ENCODE measurements around the gene RAD51B.

Gene RAD51B

DNA sequence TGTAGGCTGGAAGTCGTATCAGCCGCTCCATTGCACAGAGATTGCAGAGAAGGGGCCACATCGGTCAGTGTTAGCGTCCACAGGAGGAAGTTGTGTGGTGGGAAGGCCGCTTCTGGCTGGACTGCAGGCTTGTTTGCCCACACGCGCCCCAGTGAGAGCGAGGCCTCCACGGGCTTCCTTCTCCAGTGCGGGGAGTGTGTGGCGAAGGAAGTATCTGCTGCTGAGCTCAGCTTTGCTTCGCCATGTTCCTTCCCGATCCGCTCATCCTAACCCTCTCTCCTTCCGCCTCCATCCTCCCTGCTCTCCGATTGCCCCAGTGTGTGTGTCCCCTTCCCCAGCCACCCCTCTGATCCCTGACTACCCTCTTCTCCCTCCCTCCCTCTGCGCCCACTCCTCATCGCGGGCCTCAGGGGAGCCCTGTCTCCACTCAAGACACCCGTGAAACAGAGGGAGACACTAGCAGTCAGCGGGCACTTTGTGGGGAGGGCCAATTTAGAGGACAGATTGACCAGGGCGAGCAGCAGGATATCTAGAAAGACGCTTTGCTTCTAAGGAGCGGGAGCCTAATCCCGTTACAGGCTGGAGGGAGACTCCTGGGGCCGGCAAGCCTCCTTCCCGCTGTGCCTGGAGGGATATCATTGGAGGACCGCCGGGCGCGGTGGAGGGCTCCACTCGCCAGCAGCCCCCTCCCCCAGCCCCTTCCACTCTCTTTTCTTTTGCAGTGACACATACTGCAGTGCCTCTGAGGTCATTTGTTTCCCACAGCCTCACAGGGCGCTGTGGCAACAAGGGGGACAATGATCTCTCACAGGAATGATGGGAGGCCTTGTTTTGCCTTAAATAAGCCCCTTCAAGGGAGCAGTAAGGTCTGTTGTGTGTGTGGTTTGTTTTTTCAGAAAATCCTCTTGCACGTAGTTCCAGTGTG, 544.5 kb downstream of the RAD51B start:
- no peak for DNase-seq (ENCODE audit: low spot score)

DNA sequence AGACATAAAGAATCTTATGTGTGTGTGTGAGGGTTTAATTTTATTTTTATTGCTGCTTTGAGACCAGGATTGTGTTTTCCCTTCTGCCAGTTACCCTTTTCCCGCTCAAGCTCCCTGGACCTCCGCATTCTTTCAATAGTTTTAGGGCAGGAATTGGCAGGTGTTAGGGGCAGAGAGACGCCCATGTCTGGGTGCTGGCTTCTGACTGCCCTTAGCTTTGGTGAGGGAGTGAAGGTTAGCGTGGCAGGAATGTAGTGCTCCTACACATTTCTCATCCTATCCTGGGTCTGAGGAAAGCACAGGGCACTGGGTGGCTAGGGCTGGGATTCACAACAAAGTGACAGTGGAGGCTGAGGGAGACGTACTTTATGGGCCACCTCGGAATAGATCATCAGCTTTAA, 545.2 kb downstream of the RAD51B start:
- DNase-seq (ENCODE audit: low spot score): no peak

DNA sequence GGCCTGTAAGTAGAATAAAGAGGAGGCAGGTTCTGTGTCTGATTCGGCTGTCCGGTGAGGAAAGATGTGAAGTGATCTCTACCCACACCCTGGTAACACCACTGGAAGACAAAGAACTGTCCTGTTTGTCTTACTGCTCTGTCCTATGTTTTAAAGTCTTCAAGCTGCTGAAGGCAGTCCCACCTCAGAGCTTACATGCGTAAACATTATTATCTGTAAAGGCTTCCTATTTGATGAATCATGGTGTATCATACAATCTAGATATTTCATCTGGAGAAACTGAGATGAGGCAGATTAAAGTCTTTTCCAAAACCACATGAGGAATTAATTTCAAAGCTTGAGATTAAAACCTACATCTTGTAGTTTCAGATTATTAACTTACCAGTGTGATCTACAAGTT, 545.6 kb downstream of the RAD51B start:
- DNase-seq (ENCODE audit: low spot score): no peak

DNA sequence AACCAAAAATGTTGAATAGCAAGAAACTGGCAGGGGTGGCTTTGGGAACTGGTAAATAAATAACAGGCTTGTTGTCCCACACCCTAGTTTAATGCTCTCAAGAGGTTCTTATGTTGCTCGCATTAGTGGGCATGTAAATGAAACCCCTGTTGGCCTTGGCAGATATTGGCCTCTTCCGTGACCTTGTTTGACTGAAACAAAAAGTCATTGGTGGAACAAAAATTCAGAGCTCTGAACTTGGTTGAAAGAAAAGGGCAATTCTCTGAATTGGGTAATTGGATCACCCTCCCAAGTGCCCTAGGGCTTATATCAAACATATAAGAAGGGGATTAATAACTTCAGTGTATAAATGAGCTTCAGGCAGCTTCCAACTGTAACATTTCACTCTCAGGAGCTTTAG, 547.1 kb downstream of the RAD51B start:
- DNase-seq (ENCODE audit: low spot score): no peak

DNA sequence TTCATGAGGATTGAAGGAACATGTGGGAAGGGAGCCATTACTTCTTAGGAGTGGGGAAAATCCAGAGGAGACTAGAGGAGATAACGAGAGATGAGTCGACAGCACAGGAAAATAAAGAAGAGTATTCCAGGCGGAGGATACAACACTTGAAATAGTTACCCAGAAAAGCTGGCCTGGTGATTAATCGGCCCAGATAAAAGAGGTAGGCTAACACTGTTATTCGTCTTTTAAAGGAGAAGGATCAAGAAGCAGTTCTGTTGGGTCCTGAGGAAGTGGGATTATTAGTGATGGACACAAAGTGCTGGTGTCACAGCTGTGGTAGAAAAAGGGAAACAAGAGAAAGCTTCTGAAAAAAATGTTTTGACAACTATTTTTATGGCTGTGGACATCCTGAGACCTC, 548.0 kb downstream of the RAD51B start:
- no peak for DNase-seq (ENCODE audit: low spot score)

DNA sequence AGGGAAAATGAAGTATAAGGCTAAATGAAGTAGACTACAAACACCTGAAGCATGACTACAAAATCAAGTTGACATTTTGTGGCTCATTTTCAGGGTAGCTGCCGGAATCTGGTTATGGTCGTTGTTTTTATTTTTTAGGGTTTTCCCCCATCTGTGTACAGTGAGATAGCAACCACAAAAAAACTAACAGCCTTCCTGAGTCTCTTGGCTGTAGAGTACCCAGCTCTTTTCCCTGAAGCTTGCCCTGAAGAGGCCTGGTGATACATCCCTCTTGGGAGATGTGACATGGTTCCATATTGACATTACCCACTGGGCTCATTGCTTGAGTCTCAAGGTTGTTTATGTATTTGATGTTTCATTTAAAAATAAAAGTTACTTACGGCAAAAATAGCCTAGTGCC, 549.3 kb downstream of the RAD51B start:
- DNase-seq (ENCODE audit: low spot score): peak; percentile 29

DNA sequence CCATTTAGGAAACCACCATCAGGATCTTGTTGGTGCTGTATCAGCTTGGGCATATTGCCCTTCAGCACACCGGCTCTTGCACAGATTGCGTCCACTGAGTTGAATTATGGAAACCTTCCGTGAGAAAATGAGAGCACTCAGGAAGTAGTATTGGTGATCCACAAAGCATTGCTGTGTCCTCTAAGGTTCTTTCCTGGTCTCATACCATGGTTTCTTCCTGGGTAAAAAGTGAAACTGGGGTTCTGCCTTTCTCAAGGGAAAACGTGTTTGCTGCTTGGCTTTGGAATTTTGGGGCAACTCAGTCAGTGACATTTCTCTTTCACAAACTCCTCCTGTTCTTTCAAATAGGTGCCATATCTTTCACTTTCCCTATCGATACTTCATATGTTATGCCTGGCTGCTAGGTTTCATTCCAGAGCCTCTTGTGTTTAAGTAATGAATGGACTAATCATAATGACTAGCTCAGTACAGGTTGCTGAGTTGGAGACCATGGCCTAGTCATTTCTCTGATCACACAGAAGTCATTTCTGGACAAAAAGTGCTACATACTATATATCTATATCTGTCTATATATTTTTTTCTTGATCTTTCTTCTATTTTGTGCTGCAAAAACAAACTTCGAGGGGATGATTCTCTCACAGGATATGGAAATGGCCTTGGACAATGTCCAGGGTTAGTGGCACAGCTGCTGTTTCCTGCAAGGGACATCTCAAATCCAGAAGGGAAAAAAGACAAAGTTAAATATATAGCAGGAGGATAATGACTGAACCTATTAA, 549.9 kb downstream of the RAD51B start:
- no peak for DNase-seq (ENCODE audit: low spot score)

DNA sequence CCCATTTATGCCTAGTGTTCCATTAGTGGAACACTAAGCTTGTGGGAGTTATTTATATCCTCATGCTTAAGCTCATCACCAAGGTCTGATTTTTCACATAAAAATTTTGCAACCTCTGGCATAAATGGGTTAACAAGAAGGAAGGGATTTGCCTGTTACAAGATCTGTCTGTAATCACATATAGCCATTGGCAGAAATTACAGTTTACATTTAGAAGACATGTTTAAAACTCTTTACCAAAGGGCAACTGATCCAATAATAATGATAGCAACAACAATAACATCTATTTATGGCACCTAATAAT, 550.4 kb downstream of the RAD51B start:
- DNase-seq (ENCODE audit: low spot score): no peak

DNA sequence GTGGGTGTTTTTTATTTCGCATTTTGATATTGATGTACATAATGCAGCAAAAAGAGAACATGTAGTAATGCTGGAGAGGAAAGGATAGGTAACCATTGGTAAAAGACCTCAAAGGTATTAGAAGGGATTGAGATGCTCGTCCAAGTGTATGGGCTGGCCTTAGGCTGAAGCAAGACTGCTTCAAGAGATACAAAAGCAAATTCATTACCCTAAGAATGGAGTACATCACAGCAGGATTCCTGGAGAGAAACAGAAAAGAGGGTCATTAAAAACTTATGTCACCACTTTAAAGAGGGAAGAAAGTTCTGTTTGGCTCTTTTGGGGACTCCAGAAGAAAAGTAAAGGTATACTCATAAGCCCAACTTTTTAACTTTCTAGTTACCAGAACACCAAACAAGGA, 552.8 kb downstream of the RAD51B start:
- DNase-seq (ENCODE audit: low spot score): no peak

DNA sequence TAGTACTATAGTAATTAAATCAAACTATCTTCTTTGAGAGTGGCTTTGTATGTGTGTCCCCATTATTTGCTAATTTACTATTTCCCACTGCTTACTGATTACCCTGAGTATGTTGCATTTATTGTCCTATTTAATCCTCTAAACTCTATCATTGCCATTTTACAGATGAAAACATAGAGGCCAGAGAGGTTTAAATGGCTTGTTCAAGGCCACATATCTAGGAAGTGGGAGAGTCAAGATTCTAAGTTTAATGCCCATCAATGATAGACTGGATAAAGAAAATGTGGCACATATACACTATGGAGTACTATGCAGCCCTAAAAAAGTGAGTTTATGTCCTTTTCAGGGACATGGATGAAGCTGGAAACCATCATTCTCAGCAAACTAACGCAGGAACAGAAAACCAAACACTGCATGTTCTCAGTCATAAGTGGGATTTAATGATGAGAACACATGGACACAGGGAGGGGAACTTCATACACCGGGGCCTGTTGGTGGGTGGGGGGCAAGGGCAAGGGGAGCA, 553.6 kb downstream of the RAD51B start:
- DNase-seq (ENCODE audit: low spot score): no peak

DNA sequence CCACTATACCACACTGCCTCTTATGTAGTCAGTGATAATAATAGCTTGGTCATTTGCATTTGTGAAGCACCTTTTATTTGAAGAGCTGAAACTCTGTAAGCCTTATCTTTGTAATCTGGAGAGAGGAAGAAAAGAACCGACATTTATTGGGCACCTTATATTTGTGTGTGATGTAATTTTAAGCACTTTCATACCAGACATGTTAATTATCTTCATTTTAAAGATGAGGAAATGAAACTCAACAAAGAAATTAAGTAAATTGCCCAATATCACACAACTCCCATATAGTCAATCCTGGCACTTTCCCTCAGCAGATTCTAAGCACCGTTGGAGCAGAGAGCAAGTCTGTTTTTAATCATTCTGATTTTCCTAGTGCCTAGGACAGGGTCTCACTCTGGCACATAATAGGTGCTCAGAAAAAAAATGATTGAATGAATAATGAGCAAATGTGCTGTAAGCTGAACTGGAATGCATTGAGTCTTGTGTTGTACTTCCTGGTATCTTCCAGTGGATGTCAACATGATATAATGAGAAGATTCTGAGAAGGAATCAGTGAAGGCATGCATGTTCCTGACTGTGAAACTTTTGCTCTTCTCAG, 554.4 kb downstream of the RAD51B start:
- DNase-seq (ENCODE audit: low spot score): no peak

DNA sequence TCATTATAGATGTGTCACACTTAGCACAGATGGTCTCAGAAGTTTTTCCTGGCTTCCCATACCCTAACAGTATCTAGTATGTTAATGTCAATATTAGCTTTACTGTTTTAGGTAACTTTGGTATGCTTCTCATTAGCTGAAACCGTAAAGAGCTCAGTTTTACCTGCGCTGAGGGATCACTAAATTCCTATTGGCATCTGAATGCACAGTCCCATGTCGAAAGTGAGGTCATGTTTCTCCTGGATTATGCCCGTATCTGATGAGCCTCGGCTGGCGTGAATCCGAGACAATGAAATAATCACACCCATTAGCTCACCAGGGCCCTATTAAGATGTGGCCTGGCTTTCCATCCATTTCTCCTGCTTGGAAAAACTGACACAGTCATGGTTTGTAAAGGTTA, 555.1 kb downstream of the RAD51B start:
- DNase-seq (ENCODE audit: low spot score): no peak

DNA sequence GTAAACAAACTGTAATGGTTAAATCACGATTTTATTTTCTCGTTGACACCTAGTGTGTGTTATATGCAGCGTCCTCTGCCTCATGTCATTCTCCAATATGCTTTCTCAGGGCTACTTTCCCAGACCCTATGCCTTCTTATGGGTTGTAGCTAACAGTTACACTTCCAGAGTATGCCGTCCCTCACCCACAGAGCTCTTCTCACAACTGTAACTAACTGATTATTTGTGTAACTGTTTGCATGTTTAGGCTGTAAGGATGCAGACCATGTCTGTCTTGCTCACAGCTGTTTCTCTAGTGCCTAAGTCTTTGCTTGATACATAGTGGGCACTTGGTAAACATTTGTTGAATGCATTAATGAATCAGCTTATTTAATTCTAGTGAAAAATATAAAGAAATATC, 555.8 kb downstream of the RAD51B start:
- DNase-seq (ENCODE audit: low spot score): no peak

DNA sequence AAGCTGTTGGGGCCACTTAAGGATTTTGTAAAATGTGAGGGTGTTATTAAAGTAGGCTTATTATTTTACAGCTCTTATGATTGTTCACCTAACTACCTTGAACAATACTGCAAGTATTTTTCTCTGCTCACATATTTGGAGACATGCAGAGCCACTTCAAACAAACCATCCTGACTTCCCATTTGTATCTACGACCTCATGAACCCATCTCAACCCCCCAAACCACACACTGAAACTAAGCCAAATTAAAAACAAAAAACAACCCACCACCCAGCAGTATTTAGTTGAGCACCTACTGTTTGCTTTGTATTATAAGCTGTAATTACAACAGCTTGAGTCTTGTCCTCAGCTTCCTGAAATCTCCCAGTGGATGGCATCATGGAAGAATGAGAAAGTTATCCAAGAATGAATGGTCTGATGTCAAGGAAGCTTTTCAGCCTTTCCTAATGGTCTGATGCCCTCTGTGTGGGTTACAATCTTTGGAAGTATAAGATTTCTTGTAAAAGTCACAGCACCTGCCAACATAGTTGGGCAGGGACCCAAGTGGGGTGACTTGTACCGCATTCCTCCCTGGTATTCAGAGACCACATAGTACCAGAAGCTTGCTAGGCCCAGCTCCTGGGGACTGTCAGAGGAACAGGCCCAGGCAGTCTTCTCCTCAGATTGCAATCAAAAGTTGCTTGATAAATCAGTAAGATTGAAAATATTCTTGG, 556.6 kb downstream of the RAD51B start:
- no peak for DNase-seq (ENCODE audit: low spot score)

DNA sequence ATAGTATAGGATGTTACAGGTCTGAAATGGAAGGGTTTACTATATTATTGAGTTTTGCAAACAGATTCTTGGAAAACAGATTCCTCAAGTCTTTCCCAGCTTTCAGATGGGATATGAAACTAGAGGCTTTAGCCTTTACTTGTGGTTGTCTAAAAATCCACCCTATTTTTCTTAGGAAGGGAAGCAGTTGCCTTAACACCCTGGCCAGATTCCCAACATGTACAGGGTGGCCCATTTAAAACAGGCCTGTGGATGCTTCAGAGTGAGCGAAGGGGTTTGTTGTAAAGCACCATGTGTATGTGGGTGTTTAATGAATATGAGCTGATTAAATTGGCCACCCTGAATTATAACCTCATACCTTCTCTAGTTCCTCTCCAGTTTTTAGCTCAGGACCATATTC, 557.4 kb downstream of the RAD51B start:
- no peak for DNase-seq (ENCODE audit: low spot score)

DNA sequence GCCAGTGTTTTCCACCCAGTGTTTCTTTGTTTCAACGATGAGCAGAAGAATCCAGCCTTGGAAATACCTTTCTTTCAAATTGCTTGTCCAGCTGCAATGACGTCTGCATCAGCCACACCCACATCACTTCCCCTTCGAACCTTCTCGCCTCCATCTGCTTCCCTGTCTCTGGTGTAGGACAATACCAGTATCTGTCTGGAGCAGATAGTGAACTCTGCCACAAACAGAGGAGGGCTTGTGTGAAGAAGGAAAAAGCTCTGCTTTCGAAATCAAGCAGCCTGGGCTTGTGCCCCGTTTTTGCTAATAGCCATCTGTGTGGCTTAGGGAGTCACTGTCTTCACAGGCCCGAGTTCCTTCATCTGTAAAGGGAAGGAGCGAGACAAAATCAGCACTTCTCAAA, 557.9 kb downstream of the RAD51B start:
- peak; percentile 12 for DNase-seq (ENCODE audit: low spot score)

DNA sequence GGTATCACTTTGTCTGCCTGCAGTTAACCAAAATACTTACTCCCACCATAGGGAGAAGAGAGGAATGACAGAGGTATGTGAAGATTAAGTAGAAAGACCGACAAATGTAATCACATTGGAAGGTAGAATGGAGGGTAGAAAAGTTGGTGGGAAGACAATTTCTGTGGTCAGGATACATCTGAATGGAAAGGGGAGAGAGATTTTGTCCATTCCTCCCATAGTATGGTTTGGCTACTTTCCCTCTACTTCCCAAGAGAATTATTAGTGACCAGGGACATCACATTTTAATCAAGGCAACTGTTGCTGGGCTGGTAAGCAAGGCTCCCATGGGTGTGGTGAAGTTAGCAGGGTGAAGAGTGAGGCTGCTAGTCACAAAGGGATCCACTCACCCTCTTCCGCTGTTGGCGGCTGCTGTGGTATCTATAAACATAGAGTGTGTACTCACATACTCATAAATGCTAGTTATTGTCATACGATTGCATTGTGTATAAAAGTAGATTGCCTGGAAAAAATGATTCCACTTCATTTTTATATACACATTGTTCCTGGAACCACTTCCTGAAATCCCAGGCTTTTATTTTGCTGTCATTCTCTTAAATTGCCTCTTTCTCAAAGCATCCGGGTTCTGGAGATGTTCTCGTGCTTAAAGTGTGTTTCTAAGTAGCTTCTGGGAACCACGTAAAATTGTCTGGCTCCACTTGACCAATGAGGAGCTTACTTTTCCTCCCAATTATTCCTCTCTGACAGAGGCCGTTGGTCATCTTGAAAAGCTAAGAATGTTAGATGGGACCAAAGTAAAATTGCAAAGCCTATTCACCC, 560.1 kb downstream of the RAD51B start:
- peak; percentile 49 for DNase-seq (ENCODE audit: low spot score)

DNA sequence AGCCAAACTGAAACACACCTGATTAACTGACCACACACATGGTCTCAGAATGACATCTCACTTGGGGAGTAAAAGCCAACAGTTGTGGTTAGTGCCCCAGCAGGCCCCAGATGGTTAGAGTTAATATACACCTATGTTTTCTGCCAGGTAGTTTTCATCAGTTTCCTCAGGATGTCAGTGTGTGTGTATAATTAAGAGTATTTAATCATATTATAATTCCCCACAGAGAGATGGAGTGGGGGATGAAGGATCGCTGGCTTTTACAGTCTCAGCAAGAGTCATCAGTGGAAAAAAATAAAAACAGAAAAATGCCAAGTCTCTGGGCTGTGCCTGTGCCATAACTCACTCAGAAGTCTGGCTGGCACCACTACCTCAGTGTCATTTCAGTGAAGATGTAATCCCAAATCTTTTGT, 560.8 kb downstream of the RAD51B start:
- DNase-seq (ENCODE audit: low spot score): no peak

DNA sequence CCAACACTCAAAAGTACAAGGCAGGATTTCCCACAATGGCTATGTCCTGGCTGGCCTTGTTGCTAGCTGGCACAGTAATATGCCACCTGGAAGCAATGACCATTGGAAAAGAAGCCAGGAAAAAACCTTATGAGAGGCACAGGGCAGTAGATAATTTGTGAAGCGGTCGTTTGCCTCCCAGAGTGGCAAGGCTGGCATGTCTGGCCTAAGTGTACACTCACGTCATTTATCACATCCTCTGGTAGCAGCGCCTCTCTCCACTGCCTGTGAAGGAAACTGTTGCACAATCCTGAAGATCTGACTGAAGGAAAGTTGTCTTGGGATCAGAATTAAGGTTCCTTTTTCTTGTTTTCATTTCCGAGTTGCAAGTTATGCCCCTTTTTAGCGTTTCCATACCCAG, 564.8 kb downstream of the RAD51B start:
- DNase-seq (ENCODE audit: low spot score): no peak

DNA sequence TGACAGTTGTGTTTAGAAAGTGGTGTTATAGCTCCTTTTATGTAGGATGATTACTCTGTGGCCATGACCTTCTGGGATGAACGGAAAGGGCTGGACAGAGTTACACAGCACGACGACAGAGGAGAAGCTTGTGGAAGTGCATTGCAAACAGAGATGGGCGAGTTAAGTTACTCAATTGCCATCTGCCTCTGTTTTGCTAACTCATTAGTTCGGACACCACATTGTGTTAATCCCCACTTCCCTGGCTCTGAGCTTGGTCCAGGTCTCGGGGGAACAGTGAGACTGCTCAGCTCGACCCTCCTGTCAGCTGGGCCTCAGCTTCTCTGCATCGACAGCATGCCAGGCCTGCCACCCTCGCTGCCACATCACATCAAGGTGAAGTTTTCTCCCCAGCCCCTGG, 565.3 kb downstream of the RAD51B start:
- DNase-seq (ENCODE audit: low spot score): no peak

DNA sequence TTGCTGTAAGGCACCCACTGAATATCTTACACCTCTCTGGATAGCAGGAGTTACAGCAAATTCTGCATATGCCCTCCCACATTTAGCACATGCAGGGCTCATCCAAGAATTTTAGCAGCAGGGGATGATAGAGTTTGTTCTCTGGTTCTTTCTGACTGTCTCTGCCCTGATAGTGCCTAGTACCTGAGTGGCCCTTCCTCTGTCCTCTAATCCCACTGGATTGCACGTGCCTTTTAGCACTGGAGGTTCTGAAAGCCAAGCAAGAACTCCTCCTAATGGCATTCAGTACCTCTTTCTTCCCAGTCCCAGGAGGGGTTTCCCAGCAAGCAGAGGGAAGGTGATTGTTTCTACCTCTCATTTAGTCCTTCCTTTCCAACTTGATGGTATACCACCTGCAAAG, 566.9 kb downstream of the RAD51B start:
- DNase-seq (ENCODE audit: low spot score): no peak

Data from CD4-positive, alpha-beta T cell treated with Interleukin-6 at 100 ng/mL for 8 hours (primary cell).